GM12878 (cell line): Measurements from ENCODE around the gene TEX44. TPM values are rescaled to one million over a fixed set of nuclear protein-coding genes. Genes with fewer than 3 reads are reported as not detected.
"Not testable (repeated sequence)": the region's sequence is repeated elsewhere in the genome, so short reads cannot be mapped to it uniquely, and the experiment has no call there.

Experiments used
- ATAC-seq: fragments of 200-7000 bp; cut with Tn5 transposase; 3 replicates; pipeline ENCODE4 v1.9.1; 2020; ENCODE audit warnings: mild to moderate bottlenecking, moderate library complexity
- BruUV-seq: library from RNA; stranded (reverse); fragments of 400-500 nt; replicated peaks from 2 replicates; lab custom pipeline; 2021; lab: Mats Ljungman, UMichigan
- CTCF ChIA-PET: fragments of 300-600 bp; sonication (Branson Sonifier 250); formaldehyde crosslinking; extraction: SDS; loops from one replicate; lab custom pipeline; 2021; ENCODE audit warnings: inconsistent platforms; lab: Yijun Ruan, JAX
- POLR2A ChIA-PET: fragments of 350-600 bp; formaldehyde crosslinking; extraction: SDS; loops from one replicate; lab custom pipeline; 2021; ENCODE audit warnings: inconsistent platforms; lab: Charles Lee
- RAD21 ChIA-PET: fragments of 300-600 bp; sonication (Branson Sonifier 250); formaldehyde crosslinking; loops from one replicate; lab custom pipeline; 2023; ENCODE audit warnings: antibody characterized with exemption; ENCODE audit not compliant: unreplicated experiment; lab: Charles Lee
- SMC1A ChIA-PET: fragments of 300-600 bp; sonication (Branson Sonifier 250); formaldehyde crosslinking; loops from one replicate; lab custom pipeline; 2023; ENCODE audit not compliant: unreplicated experiment, uncharacterized antibody; lab: Charles Lee
- DNase-seq: peaks from one replicate; pipeline ENCODE4 v3.0.0-alpha.2; 2011; ENCODE audit warnings: low read depth, low spot score
- FAIRE-seq: peaks from 3 replicates; lab custom pipeline; 2011; peaks lifted over from hg19 to GRCh38; lab: Jason Lieb, UNC
- H2AFZ ChIP-seq: 2 replicates; pipeline ENCODE4 v1.6.0; 2011; ENCODE audit warnings: low read depth, low read length, control low read depth; ENCODE audit not compliant: control insufficient read depth
- H3K27ac ChIP-seq: 2 replicates; pipeline ENCODE4 v1.5.1; 2011; ENCODE audit warnings: control low read depth; ENCODE audit not compliant: control insufficient read depth, insufficient read depth
- H3K27me3 ChIP-seq, 2 experiments: replicated peaks in 1 of 2; 2 replicates each; pipeline versions ENCODE4 v1.6.0 to v1.6.1; 2011; ENCODE audit warnings: low read length in 1 of 2; ENCODE audit not compliant: control insufficient read depth in 2 of 2, insufficient read depth in 2 of 2
- H3K36me3 ChIP-seq, 2 experiments: 2 replicates each; pipeline ENCODE4 v1.5.1; 2011; ENCODE audit warnings: low read length in 1 of 2; ENCODE audit not compliant: control insufficient read depth in 2 of 2, insufficient read depth in 2 of 2
- H3K4me1 ChIP-seq: 2 replicates; pipeline ENCODE4 v1.6.1; 2011; ENCODE audit warnings: mild to moderate bottlenecking, low read length, moderate library complexity, mixed read lengths; ENCODE audit not compliant: control insufficient read depth, insufficient read depth
- H3K4me2 ChIP-seq: 2 replicates; pipeline ENCODE4 v1.6.0; 2011; ENCODE audit warnings: control low read depth; ENCODE audit not compliant: control insufficient read depth, insufficient read depth
- H3K4me3 ChIP-seq: fragments of 200-600 bp; sonication (generic); 2 replicates; pipeline ENCODE4 v1.5.1; 2016
- H3K79me2 ChIP-seq: 2 replicates; pipeline ENCODE4 v1.6.0; 2011; ENCODE audit warnings: low read length; ENCODE audit not compliant: control insufficient read depth, insufficient read depth
- H3K9ac ChIP-seq: 2 replicates; pipeline ENCODE4 v1.8.0; 2011; ENCODE audit warnings: low read length, control low read depth, mixed read lengths; ENCODE audit not compliant: control insufficient read depth, insufficient read depth
- H3K9me3 ChIP-seq: replicated peaks from 3 replicates; pipeline ENCODE4 v1.5.1; 2011; ENCODE audit warnings: mild to moderate bottlenecking, low read length; ENCODE audit not compliant: control insufficient read depth, insufficient read depth
- H4K20me1 ChIP-seq: 2 replicates; pipeline ENCODE4 v1.6.0; 2011; ENCODE audit not compliant: control insufficient read depth, insufficient read depth
- BHLHE40 ChIP-seq, 2 experiments: fragments of 450-650 bp in 1 of 2; IDR thresholded peaks; 2 replicates each; pipeline ENCODE4 v1.6.1; 2011 to 2017; ENCODE audit warnings: low read depth in 2 of 2, borderline replicate concordance in 1 of 2, improper control_type of control experiment in 1 of 2, low read length in 1 of 2, mild to moderate bottlenecking in 1 of 2
- IKZF1 ChIP-seq: fragments of 450-650 bp; conservative IDR thresholded peaks from 2 replicates; pipeline ENCODE4 v1.6.1; 2017; ENCODE audit warnings: antibody characterized with exemption, mild to moderate bottlenecking
- IRF4 ChIP-seq: IDR thresholded peaks from 2 replicates; pipeline ENCODE4 v1.6.1; 2011; ENCODE audit warnings: low read depth, low read length
- MEF2A ChIP-seq: IDR thresholded peaks from 2 replicates; pipeline ENCODE4 v1.6.1; 2011; ENCODE audit warnings: low read depth, mild to moderate bottlenecking, low read length, moderate library complexity; ENCODE audit not compliant: insufficient read depth
- MYB ChIP-seq: fragments of 150-350 bp; IDR thresholded peaks from 2 replicates; pipeline ENCODE4 v1.6.1; 2014; ENCODE audit warnings: mild to moderate bottlenecking, low read depth, low read length, borderline replicate concordance
- NR2F1 ChIP-seq: fragments of 450-650 bp; conservative IDR thresholded peaks from 2 replicates; pipeline ENCODE4 v1.6.1; 2017; ENCODE audit warnings: mild to moderate bottlenecking
- NRF1 ChIP-seq: conservative IDR thresholded peaks from 2 replicates; pipeline ENCODE4 v1.6.1; 2011; ENCODE audit warnings: mild to moderate bottlenecking, low read depth, low read length, improper control_type of control experiment
- SP1 ChIP-seq: IDR thresholded peaks from one replicate; pipeline ENCODE4 v1.6.1; 2011; ENCODE audit warnings: low read depth, low read length
- WGBS: methylation state at CpG from one replicate; pipeline ENCODE4 v1.1.6; 2016; ENCODE audit warnings: low lambda C conversion rate; ENCODE audit not compliant: insufficient replicate concordance, insufficient coverage; ENCODE audit errors: missing lambda C conversion rate; 5-methylcytosine and 5-hydroxymethylcytosine counted together
- in situ Hi-C: fragments of 300-500 bp; cut with MboI; formaldehyde crosslinking; loops from 9 replicates; pipeline ENCODE4 v1.14.3; 2018; ENCODE audit warnings: mixed read lengths
- intact Hi-C: fragments of 100-400 bp; cut with micrococcal nuclease; formaldehyde crosslinking; loops from one replicate; pipeline ENCODE4 v1.14.2; 2022; ENCODE audit not compliant: unreplicated experiment
- polyA plus RNA-seq, 11 experiments: library from polyadenylated mRNA; depleted of rRNA in 4 of 11; unstranded in 6 of 11; stranded (reverse) in 5 of 11; fragments of >200 nt; fragmentation: Nextera tagmentation in 4 of 11; fragmentation: Illumina TruSeq in 1 of 11; extraction: Ambion mirVana in 4 of 11; extraction: Trizol in 1 of 11; gene quantifications; 1 replicate in 1 of 11; 2 replicates in 10 of 11; pipeline versions ENCODE4 v1.2.1 to v1.2.3, GENCODE V29; 2011 to 2016; ENCODE audit warnings: inconsistent platforms in 2 of 11, missing spikeins in 2 of 11, low read depth in 1 of 11
- total RNA-seq, 4 experiments: library from RNA; depleted of rRNA in 3 of 4; stranded (reverse); fragments of >200 nt in 3 of 4; fragmentation: Illumina TruSeq in 1 of 4; extraction: Trizol in 1 of 4; gene quantifications; 2 replicates each; pipeline versions ENCODE4 v1.2.1 to v1.2.3, GENCODE V29; 2013 to 2021
- TF ChIP-seq, protein P1 (sequence below): IDR thresholded peaks from 2 replicates; pipeline ENCODE4 v1.6.1; 2011; ENCODE audit warnings: low read depth, low read length, improper control_type of control experiment, borderline replicate concordance
- TF ChIP-seq, protein P2 (sequence below): fragments of 450-650 bp; IDR thresholded peaks from 2 replicates; pipeline ENCODE4 v1.6.1; 2016; ENCODE audit warnings: mild to moderate bottlenecking
- TF ChIP-seq, protein P3 (sequence below): fragments of 450-650 bp; IDR thresholded peaks from 2 replicates; pipeline ENCODE4 v1.6.1; 2018; ENCODE audit warnings: borderline replicate concordance, mild to moderate bottlenecking; ENCODE audit not compliant: partially characterized antibody

The TEX44 gene
- total and polyA plus RNA-seq, 10 of the 15 experiments (the other 5 are each of a cell fraction or from before 2014, with no cell fraction given) = not detected

DNA sequence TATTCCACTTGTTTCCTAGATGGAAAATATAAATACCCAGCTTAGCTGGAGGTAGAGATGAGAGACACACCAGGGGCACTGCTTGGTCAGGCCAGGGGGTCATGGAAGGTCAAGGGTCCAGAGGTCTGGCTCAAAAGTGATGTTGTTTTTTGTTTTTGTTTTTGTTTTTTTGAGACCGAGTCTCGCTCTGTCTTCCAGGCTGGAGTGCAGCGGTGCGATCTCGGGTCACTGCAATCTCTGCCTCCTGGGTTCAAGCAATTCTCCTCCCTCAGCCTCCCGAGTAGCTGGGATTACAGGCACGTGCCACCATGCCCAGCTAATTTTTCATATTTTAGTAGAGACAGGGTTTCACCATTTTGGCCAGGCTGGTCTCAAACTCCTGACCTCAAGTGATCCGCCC, 36.2 kb upstream of the TEX44 start:
- H3K4me2 ChIP-seq, DNase-seq, H2AFZ ChIP-seq, H3K4me3 ChIP-seq, H3K27ac ChIP-seq, H3K79me2 ChIP-seq, intact Hi-C loops, H3K9ac ChIP-seq, H3K27me3 ChIP-seq, H3K36me3 ChIP-seq, BruUV-seq, FAIRE-seq, ATAC-seq, H4K20me1 ChIP-seq: not testable (repeated sequence)
- ChIA-PET POLR2A (interaction anchor here (1.0 kb wide), 2 partner anchors 23 to 25 kb away, joined by 3 to 4 read pairs; no protein-coding TSS in a partner anchor), SMC1A (interaction anchor here (1.1 to 5.3 kb wide), 11 partner anchors 10 to 75 kb away, joined by 3 to 50 read pairs (median 8); partner anchors contain the start of gene NMUR1), CTCF (interaction anchor here (1.1 to 10.9 kb wide), 11 partner anchors 11 to 74 kb away, joined by 3 to 132 read pairs (median 10); partner anchors contain the start of gene NMUR1), RAD21 (interaction anchor here (0.7 to 8.0 kb wide), 10 partner anchors 11 to 91 kb away, joined by 3 to 59 read pairs (median 5); partner anchors contain the start of gene NMUR1)
- Histone ChIP-seq H3K9me3 (peaks cover 13% of the 10 kb centered on the region), H3K4me1 (peaks cover 20% of the 10 kb centered on the region)
- WGBS = 84% methylated on average over 8 of the region's 8 CpGs
- TF ChIP-seq BHLHE40 (IDR thresholded peaks at IDR 0.05; ENCODE audit: borderline replicate concordance in 1 of 2, low read depth in 2 of 2, low read length in 1 of 2) = peak in 1 of 2 experiments; percentile 14; a peak in 1 of 4 replicates
- in situ Hi-C loops = loop anchor here (5.0 kb wide), 1 partner anchor 34 kb away; no protein-coding TSS in a partner anchor

DNA sequence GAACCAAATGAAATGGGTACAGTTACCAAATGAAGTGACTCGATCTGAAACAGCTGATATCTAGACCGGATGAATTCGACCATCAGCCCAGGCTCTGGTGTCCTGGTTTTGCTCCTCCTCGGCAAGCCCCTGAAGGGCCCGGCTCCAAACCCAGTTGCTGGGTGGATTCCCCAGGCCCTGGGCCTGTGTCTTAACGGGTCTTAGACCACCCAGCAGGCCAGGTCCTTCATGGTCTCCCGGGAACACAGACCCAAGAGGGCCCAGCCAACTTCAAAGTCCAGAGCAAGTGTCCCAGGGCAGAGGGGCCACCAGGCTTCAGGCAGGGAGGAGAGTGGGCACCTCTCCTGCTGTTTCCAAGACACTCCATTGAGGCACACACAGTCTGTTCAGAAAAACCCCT, 35.7 kb upstream of the TEX44 start:
- H2AFZ ChIP-seq = no peak overlapping the region
- no TSS peak for BruUV-seq
- in situ Hi-C loops (loop anchor here (5.0 kb wide), 1 partner anchor 35 kb away; no protein-coding TSS in a partner anchor), intact Hi-C loops (no loop called here)
- no peaks in the 10 kb centered on the region for H3K79me2 ChIP-seq
- H3K27me3 ChIP-seq = no peaks in the 10 kb centered on the region
- DNase-seq = no peak
- H3K4me3 ChIP-seq = no peak overlapping the region
- ATAC-seq = no peak; the same call in 2 of the 3 replicates
- CTCF ChIA-PET = interaction anchor here (1.1 to 10.9 kb wide), 10 partner anchors 12 to 75 kb away, joined by 3 to 132 read pairs (median 11); partner anchors contain the start of gene NMUR1
- peaks cover 20% of the 10 kb centered on the region for H3K4me1 ChIP-seq
- no peak overlapping the region for H3K4me2 ChIP-seq
- SMC1A ChIA-PET = interaction anchor here (1.1 to 5.3 kb wide), 9 partner anchors 10 to 76 kb away, joined by 3 to 50 read pairs (median 8); partner anchors contain the start of gene NMUR1
- H3K9me3 ChIP-seq = peaks cover 10% of the 10 kb centered on the region
- H3K9ac ChIP-seq = no peak overlapping the region
- RAD21 ChIA-PET = interaction anchor here (0.9 to 8.0 kb wide), 9 partner anchors 11 to 92 kb away, joined by 3 to 59 read pairs (median 5); partner anchors contain the start of gene NMUR1
- WGBS = 64% methylated on average over 7 of the region's 7 CpGs
- H3K36me3 ChIP-seq = no peaks in the 10 kb centered on the region
- H3K27ac ChIP-seq = no peak overlapping the region
- POLR2A ChIA-PET = no interaction called here
- no peak for FAIRE-seq
- no peaks in the 10 kb centered on the region for H4K20me1 ChIP-seq
- TF ChIP-seq NRF1 (no peak), SP1 (no peak), MYB (no peak), NR2F1 (no peak), IKZF1 (no peak), MEF2A (no peak), IRF4 (no peak)
- TF ChIP-seq, protein P1, sequence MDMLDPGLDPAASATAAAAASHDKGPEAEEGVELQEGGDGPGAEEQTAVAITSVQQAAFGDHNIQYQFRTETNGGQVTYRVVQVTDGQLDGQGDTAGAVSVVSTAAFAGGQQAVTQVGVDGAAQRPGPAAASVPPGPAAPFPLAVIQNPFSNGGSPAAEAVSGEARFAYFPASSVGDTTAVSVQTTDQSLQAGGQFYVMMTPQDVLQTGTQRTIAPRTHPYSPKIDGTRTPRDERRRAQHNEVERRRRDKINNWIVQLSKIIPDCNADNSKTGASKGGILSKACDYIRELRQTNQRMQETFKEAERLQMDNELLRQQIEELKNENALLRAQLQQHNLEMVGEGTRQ = no peak
- TF ChIP-seq, protein P2, sequence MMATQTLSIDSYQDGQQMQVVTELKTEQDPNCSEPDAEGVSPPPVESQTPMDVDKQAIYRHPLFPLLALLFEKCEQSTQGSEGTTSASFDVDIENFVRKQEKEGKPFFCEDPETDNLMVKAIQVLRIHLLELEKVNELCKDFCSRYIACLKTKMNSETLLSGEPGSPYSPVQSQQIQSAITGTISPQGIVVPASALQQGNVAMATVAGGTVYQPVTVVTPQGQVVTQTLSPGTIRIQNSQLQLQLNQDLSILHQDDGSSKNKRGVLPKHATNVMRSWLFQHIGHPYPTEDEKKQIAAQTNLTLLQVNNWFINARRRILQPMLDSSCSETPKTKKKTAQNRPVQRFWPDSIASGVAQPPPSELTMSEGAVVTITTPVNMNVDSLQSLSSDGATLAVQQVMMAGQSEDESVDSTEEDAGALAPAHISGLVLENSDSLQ = no peak
- TF ChIP-seq, protein P3, sequence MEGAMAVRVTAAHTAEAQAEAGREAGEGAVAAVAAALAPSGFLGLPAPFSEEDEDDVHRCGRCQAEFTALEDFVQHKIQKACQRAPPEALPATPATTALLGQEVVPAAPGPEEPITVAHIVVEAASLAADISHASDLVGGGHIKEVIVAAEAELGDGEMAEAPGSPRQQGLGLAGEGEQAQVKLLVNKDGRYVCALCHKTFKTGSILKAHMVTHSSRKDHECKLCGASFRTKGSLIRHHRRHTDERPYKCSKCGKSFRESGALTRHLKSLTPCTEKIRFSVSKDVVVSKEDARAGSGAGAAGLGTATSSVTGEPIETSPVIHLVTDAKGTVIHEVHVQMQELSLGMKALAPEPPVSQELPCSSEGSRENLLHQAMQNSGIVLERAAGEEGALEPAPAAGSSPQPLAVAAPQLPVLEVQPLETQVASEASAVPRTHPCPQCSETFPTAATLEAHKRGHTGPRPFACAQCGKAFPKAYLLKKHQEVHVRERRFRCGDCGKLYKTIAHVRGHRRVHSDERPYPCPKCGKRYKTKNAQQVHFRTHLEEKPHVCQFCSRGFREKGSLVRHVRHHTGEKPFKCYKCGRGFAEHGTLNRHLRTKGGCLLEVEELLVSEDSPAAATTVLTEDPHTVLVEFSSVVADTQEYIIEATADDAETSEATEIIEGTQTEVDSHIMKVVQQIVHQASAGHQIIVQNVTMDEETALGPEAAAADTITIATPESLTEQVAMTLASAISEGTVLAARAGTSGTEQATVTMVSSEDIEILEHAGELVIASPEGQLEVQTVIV = no peak
